Measurements from ENCODE around the gene NDFIP1.

GRCh38 chr5:142166754-142167153 is 58.2 kb downstream of the NDFIP1 start:
- TF ChIP-seq POLR2A (IDR thresholded peaks at IDR 0.05; ENCODE audit: low read length) (no peak), GATA1 (IDR thresholded peaks at IDR 0.05; ENCODE audit: low read depth, low read length) (no peak)
